Endodermal cell (in vitro differentiated cells): ENCODE data around the gene GDF10. TPM values are rescaled to one million over a fixed set of nuclear protein-coding genes. Genes with fewer than 3 reads are reported as not detected.

ENCODE experiments used
- DNase-seq: peaks from one replicate; pipeline ENCODE4 v3.0.0-alpha.2; 2017
- H3K27ac ChIP-seq: 2 replicates; pipeline ENCODE4 v1.5.1; 2013; ENCODE audit warnings: mild to moderate bottlenecking, low read depth, low read length, moderate library complexity
- H3K27me3 ChIP-seq: 2 replicates; pipeline ENCODE4 v1.6.1; 2013; ENCODE audit warnings: mild to moderate bottlenecking, low read length, moderate library complexity; ENCODE audit not compliant: insufficient read depth, control insufficient read depth, poor library complexity, severe bottlenecking
- H3K36me3 ChIP-seq: 2 replicates; pipeline ENCODE4 v1.7.0; 2013; ENCODE audit warnings: mild to moderate bottlenecking, low read length, moderate library complexity; ENCODE audit not compliant: control insufficient read depth, insufficient read depth
- H3K4me1 ChIP-seq: one replicate; pipeline ENCODE4 v1.7.0; 2013; ENCODE audit warnings: low read length; ENCODE audit not compliant: control insufficient read depth, insufficient read depth
- H3K4me3 ChIP-seq: 2 replicates; pipeline ENCODE4 v1.5.1; 2013; ENCODE audit warnings: mild to moderate bottlenecking, low read length, moderate library complexity
- H3K9ac ChIP-seq: 2 replicates; pipeline ENCODE4 v1.6.1; 2013; ENCODE audit warnings: mild to moderate bottlenecking, low read length, moderate library complexity; ENCODE audit not compliant: poor library complexity, severe bottlenecking; ENCODE audit errors: extremely low read depth
- H3K9me3 ChIP-seq: 2 replicates; pipeline ENCODE4 v1.6.1; 2013; ENCODE audit warnings: mild to moderate bottlenecking, low read length, moderate library complexity; ENCODE audit not compliant: control insufficient read depth
- H3K27ac Mint-ChIP-seq: 2 replicates; pipeline ENCODE4 v1.8.0; 2020; ENCODE audit warnings: mixed read lengths
- H3K27me3 Mint-ChIP-seq: 2 replicates; pipeline ENCODE4 v1.8.0; 2021; ENCODE audit warnings: mild to moderate bottlenecking, mixed read lengths; ENCODE audit not compliant: insufficient read depth
- H3K36me3 Mint-ChIP-seq: 2 replicates; pipeline ENCODE4 v1.8.0; 2020; ENCODE audit warnings: low read depth, mixed read lengths
- H3K4me1 Mint-ChIP-seq: 2 replicates; pipeline ENCODE4 v1.8.0; 2020; ENCODE audit warnings: mixed read lengths
- H3K4me3 Mint-ChIP-seq: 2 replicates; pipeline ENCODE4 v1.8.0; 2020; ENCODE audit warnings: mild to moderate bottlenecking, moderate library complexity, mixed read lengths
- H3K9me3 Mint-ChIP-seq: 2 replicates; pipeline ENCODE4 v1.8.0; 2020; ENCODE audit warnings: mild to moderate bottlenecking, mixed read lengths
- CTCF ChIP-seq: fragments of 200-600 bp; sonication (generic); conservative IDR thresholded peaks from 2 replicates; pipeline ENCODE4 v1.5.0; 2021; ENCODE audit warnings: antibody characterized with exemption, mild to moderate bottlenecking
- WGBS, 2 experiments: methylation state at CpG; one replicate each; pipeline versions ENCODE4 v1.1.5 to v1.1.7; 2013; ENCODE audit warnings: missing lambda C conversion rate in 2 of 2, mixed read lengths in 1 of 2; ENCODE audit not compliant: insufficient coverage in 1 of 2, insufficient read length in 1 of 2; 5-methylcytosine and 5-hydroxymethylcytosine counted together
- total RNA-seq, 2 donors: library from RNA; stranded (reverse); fragmentation: NEBNext Ultra II Directional in 1 of 2; extraction: Animal tissue kit (Norgen Biotek cat#: 25700) in 1 of 2; gene quantifications; 2 replicates in 1 of 2; 3 replicates in 1 of 2; pipeline ENCODE4 v1.2.1, GENCODE V29; 2021

GDF10 gene
- total RNA-seq, 2 donors from 2014 or later = not detected

DNA sequence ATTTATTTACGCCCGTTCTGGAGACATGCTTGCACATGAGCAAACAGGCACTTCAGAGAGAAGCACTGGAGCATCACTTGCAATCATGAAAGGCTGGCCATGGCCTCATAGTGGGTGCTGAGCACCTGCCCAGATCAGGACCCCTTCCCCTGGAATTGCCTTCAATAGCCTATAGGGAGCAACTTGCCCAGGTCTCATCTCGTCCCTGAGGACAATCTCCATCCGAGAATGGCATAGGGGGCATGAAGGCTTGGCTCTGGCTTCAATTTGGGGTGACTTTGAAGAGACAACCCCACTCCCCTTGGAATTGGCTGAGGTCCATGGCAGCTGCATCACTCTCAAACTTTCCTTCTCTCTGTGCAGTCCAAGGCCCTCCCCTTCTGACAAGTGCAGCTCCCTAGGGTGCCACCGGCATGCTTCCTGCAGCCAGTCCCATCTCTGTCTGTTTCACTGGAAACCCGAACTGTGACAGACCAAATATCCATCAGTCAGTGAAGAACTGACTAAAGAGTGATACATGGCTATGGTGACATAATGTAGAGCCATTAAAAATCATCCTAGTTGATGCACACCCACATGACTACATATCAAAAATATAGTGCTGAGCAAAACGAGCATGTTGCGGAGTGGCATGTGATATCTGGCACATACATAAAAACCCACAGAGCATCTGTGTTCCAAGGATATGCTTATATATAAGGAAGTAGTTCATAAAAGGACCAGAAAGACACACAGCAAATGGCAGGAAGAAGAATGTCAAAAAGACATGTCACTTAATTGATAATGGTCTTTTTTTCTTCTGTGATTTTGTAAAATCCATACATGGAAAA is 34.7 kb downstream of the GDF10 start:
- Histone ChIP-seq H3K27me3 (no peaks in the 10 kb centered on the region), H3K27ac (no peak overlapping the region), H3K36me3 (no peaks in the 10 kb centered on the region), H3K9me3 (no peaks in the 10 kb centered on the region), H3K4me1 (no peaks in the 10 kb centered on the region), H3K9ac (no peak overlapping the region), H3K4me3 (no peak overlapping the region)
- Mint-ChIP-seq H3K36me3 (no peaks in the 10 kb centered on the region), H3K4me1 (no peaks in the 10 kb centered on the region), H3K27ac (no peak overlapping the region), H3K9me3 (no peaks in the 10 kb centered on the region), H3K27me3 (peaks cover 5% of the 10 kb centered on the region), H3K4me3 (no peak overlapping the region)
- no peak for TF ChIP-seq CTCF
- WGBS, 2 experiments = 87 to 97% methylated on average over 3 to 8 of the region's 8 CpGs
- no peak for DNase-seq

DNA sequence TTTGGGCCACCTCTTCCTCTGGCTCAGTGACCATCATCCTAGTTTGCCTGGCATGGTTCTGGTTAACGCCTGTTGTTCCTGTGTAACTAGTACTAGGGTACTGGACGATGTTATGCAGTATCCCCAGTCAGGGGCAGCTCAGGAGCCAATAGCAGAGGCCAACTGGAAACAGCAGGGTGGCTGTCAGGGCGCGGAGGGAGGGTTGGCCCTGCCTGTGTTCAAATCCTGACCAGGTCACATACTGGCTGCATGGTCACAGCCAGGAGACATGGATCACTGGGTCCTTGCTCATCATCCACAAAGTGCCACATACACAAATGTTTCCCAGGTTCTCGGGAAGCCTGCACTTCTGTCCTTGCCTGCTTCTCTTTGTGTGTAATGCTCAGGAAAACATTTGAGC is 35.9 kb downstream of the GDF10 start:
- no peaks in the 10 kb centered on the region for H3K9me3 Mint-ChIP-seq
- no peaks in the 10 kb centered on the region for H3K9me3 ChIP-seq

GRCh38 chr10:47336387-47337134 is 36.6 kb downstream of the GDF10 start:
- Histone ChIP-seq H3K4me1 (no peaks in the 10 kb centered on the region), H3K9ac (no peak overlapping the region), H3K36me3 (no peaks in the 10 kb centered on the region), H3K4me3 (no peak overlapping the region), H3K27ac (no peak overlapping the region), H3K9me3 (no peaks in the 10 kb centered on the region), H3K27me3 (no peaks in the 10 kb centered on the region)
- no peak for TF ChIP-seq CTCF
- peaks cover 5% of the 10 kb centered on the region for H3K27me3 Mint-ChIP-seq
- no peaks in the 10 kb centered on the region for H3K4me1 Mint-ChIP-seq
- 91 to 92% methylated on average over 10 to 14 of the region's 15 CpGs for WGBS, 2 experiments
- H3K9me3 Mint-ChIP-seq = no peaks in the 10 kb centered on the region
- H3K36me3 Mint-ChIP-seq = no peaks in the 10 kb centered on the region
- H3K27ac Mint-ChIP-seq = no peak overlapping the region
- H3K4me3 Mint-ChIP-seq = no peak overlapping the region
- DNase-seq = no peak

More for the DNA sequence above, 35.9 kb downstream of the GDF10 start:
- no peak for DNase-seq
- Histone ChIP-seq H3K27ac (no peak overlapping the region), H3K9ac (no peak overlapping the region), H3K4me1 (no peaks in the 10 kb centered on the region), H3K27me3 (no peaks in the 10 kb centered on the region), H3K4me3 (no peak overlapping the region), H3K36me3 (no peaks in the 10 kb centered on the region)
- WGBS, 2 experiments = 84 to 86% methylated on average over 5 of the region's 5 CpGs
- Mint-ChIP-seq H3K4me1 (no peaks in the 10 kb centered on the region), H3K4me3 (no peak overlapping the region), H3K27me3 (peaks cover 5% of the 10 kb centered on the region), H3K36me3 (no peaks in the 10 kb centered on the region), H3K27ac (no peak overlapping the region)
- TF ChIP-seq CTCF = no peak
